ENCODE data around the gene ANKRD17.
"Not testable (repeated sequence)": the region's sequence is repeated elsewhere in the genome, so short reads cannot be mapped to it uniquely, and the experiment has no call there.

ANKRD17 gene

GRCh38 chr4:73258686-73259570 lies at the start of gene ANKRD17:
Gene ANKRD17 (minus strand): TSS chr4:73258798. CDS start chr4:73258668, 130 bp downstream.
- Histone ChIP-seq H3K4me3 (peak within 1 kb of the TSS; percentile 93), H3K27ac (peak within 1 kb of the TSS; percentile 96 to 99)
- DNase-seq (ENCODE audit: low spot score) = peak; percentile 96
- TF ChIP-seq CTCF (IDR thresholded peaks at IDR 0.05) = no peak

GRCh38 chr4:73308286-73308685 lies 49.7 kb upstream of the ANKRD17 start:
- DNase-seq (ENCODE audit: low spot score) = no peak
- TF ChIP-seq CTCF (IDR thresholded peaks at IDR 0.05) = no peak
- Histone ChIP-seq H3K4me3 (no peak overlapping the region), H3K27ac (no peak overlapping the region)

GRCh38 chr4:73303711-73304110 lies 45.1 kb upstream of the ANKRD17 start:
- TF ChIP-seq CTCF (IDR thresholded peaks at IDR 0.05) = no peak
- DNase-seq (ENCODE audit: low spot score) = no peak
- Histone ChIP-seq H3K4me3 (no peak overlapping the region), H3K27ac (no peak overlapping the region)

- no peak for DNase-seq (ENCODE audit: low spot score)
- Histone ChIP-seq H3K27ac (no peak overlapping the region), H3K4me3 (no peak overlapping the region)
- TF ChIP-seq CTCF (IDR thresholded peaks at IDR 0.05) = no peak
Observed at GRCh38 chr4:73299548-73300280, 41.1 kb upstream of the ANKRD17 start.

- H3K27ac ChIP-seq; H3K4me3 ChIP-seq; DNase-seq (ENCODE audit: low spot score): not testable (repeated sequence)
Observed at GRCh38 chr4:73292661-73293060, 34.1 kb upstream of the ANKRD17 start.

- DNase-seq (ENCODE audit: low spot score) = no peak
- TF ChIP-seq CTCF (IDR thresholded peaks at IDR 0.05) = no peak
- no peak overlapping the region for H3K4me3 ChIP-seq
- no peak overlapping the region for H3K27ac ChIP-seq
Observed at GRCh38 chr4:73281982-73282381, 23.4 kb upstream of the ANKRD17 start.

- DNase-seq (ENCODE audit: low spot score) = no peak
- no peak for TF ChIP-seq CTCF (IDR thresholded peaks at IDR 0.05)
- Histone ChIP-seq H3K27ac (no peak overlapping the region), H3K4me3 (no peak overlapping the region)
Observed at GRCh38 chr4:73281396-73281795, 22.8 kb upstream of the ANKRD17 start.

Data from coronary artery (tissue), 2 donors.